ENCODE measurements around the gene TRIO. TPM values are rescaled to one million over a fixed set of nuclear protein-coding genes. Genes with fewer than 3 reads are reported as not detected.

Gene TRIO
- polyA plus RNA-seq, 1 experiment = 176 TPM

DNA sequence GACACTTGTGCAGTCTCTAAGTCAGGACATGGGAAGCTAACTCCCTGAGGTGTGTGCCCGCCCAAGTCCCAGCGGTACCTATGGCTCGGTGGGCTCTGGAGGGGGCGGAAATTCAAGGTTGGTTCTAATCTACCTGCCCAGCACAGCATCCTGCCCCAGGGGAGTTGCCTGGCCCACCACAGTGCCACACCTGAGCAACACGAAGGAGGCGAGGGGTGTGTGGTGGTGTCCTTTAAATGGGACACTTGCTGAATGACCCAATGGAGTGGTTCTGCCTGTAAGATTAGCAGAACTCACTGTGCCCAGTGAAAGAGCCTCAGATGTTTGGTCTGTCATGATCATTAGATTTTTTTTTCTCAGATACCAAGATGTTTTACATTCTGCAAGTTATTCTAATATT lies 367.7 kb downstream of the TRIO start:
- H3K4me3 ChIP-seq (ENCODE audit: low read depth, low read length) = no peak overlapping the region
- TF ChIP-seq, protein P1, sequence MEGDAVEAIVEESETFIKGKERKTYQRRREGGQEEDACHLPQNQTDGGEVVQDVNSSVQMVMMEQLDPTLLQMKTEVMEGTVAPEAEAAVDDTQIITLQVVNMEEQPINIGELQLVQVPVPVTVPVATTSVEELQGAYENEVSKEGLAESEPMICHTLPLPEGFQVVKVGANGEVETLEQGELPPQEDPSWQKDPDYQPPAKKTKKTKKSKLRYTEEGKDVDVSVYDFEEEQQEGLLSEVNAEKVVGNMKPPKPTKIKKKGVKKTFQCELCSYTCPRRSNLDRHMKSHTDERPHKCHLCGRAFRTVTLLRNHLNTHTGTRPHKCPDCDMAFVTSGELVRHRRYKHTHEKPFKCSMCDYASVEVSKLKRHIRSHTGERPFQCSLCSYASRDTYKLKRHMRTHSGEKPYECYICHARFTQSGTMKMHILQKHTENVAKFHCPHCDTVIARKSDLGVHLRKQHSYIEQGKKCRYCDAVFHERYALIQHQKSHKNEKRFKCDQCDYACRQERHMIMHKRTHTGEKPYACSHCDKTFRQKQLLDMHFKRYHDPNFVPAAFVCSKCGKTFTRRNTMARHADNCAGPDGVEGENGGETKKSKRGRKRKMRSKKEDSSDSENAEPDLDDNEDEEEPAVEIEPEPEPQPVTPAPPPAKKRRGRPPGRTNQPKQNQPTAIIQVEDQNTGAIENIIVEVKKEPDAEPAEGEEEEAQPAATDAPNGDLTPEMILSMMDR (IDR thresholded peaks at IDR 0.05; ENCODE audit: insufficient read depth, low read depth, low read length) = no peak
- no peaks in the 10 kb centered on the region for H3K27me3 ChIP-seq (ENCODE audit: control insufficient read depth, insufficient read depth, low read length)
- peaks cover 25% of the 10 kb centered on the region for H3K36me3 ChIP-seq (ENCODE audit: control insufficient read depth, insufficient read depth, low read length)
- CTCF ChIA-PET = no interaction called here
- no peak for DNase-seq (ENCODE audit: low read depth)
- POLR2A ChIA-PET = no interaction called here

DNA sequence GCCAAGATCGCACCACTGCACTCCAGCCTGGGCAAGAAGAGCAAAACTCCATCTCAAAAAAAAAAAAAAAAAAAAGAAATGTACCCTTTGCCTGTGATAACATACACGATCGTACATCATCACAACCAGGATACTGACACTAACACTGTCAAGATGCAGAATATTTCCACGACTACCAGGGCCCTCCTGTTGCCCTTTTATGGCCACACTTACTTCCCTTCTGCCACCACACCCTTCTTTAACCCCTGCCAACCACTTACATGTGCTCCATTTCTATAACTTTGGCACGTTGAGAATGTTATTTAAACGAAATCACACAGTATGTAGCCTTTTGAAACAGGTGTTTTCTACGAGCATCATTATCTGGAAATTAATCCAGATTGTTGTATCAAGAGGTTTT lies 369.4 kb downstream of the TRIO start:
- Histone ChIP-seq H3K27me3 (ENCODE audit: control insufficient read depth, insufficient read depth, low read length) (no peaks in the 10 kb centered on the region), H3K4me3 (ENCODE audit: low read depth, low read length) (no peak overlapping the region), H3K36me3 (ENCODE audit: control insufficient read depth, insufficient read depth, low read length) (peaks cover 14% of the 10 kb centered on the region)
- no peak for DNase-seq (ENCODE audit: low read depth)
- TF ChIP-seq, protein P1 (IDR thresholded peaks at IDR 0.05; ENCODE audit: insufficient read depth, low read depth, low read length) = no peak
- CTCF ChIA-PET = no interaction called here
- POLR2A ChIA-PET = no interaction called here

DNA sequence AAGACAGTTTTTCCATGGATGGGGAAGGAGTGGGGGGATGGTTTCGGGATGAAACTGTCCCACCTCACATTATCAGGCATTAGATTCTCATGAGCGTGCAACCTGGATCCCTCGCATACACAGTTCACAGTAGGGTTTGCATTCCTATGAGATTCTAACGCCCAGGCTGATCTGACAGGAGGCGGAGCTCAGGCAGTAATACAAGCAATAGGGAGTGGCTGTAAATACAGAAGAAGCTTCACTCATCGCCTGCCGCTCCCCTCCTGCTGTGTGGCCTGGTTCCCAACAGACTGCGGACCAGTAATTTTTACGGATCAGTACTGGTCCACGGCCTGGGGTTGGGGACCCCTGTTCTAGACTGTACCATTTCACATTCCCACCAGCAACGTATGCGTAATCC lies 370.1 kb downstream of the TRIO start:
- DNase-seq (ENCODE audit: low read depth) = no peak
- POLR2A ChIA-PET = no interaction called here
- peaks cover 9% of the 10 kb centered on the region for H3K36me3 ChIP-seq (ENCODE audit: control insufficient read depth, insufficient read depth, low read length)
- no peak overlapping the region for H3K4me3 ChIP-seq (ENCODE audit: low read depth, low read length)
- TF ChIP-seq, protein P1 (IDR thresholded peaks at IDR 0.05; ENCODE audit: insufficient read depth, low read depth, low read length) = no peak
- H3K27me3 ChIP-seq (ENCODE audit: control insufficient read depth, insufficient read depth, low read length) = no peaks in the 10 kb centered on the region
- CTCF ChIA-PET = interaction anchor here (0.6 kb wide), 1 partner anchor 57 kb away, joined by 3 read pairs; no protein-coding TSS in a partner anchor

DNA sequence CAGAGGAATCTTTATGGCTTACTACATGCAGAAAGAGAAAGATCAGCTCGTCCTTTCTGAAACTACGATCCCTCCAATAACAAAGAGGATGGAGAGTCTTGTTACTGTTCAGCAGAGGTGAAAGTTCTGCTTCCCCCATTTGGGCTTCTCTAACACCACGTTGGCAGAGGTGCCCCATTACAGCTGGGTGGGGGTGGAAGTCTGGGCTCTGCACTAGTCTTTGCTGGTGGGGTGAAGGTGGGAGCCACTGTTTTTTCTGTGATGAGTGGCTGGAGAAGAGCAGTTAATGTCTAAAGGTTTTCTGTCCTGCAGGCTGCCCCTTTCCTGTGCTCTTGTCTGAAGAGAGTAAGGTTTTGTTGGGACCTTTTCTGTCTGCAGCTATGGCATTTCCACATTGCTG lies 373.8 kb downstream of the TRIO start:
- Histone ChIP-seq H3K4me3 (ENCODE audit: low read depth, low read length) (no peak overlapping the region), H3K36me3 (ENCODE audit: control insufficient read depth, insufficient read depth, low read length) (no peaks in the 10 kb centered on the region), H3K27me3 (ENCODE audit: control insufficient read depth, insufficient read depth, low read length) (no peaks in the 10 kb centered on the region)
- ChIA-PET POLR2A (no interaction called here), CTCF (interaction anchor here (0.6 to 1.3 kb wide), 2 partner anchors 9 to 1357 kb away, joined by 3 read pairs; no protein-coding TSS in a partner anchor)
- DNase-seq (ENCODE audit: low read depth) = no peak
- TF ChIP-seq, protein P1 (IDR thresholded peaks at IDR 0.05; ENCODE audit: insufficient read depth, low read depth, low read length) = no peak

DNA sequence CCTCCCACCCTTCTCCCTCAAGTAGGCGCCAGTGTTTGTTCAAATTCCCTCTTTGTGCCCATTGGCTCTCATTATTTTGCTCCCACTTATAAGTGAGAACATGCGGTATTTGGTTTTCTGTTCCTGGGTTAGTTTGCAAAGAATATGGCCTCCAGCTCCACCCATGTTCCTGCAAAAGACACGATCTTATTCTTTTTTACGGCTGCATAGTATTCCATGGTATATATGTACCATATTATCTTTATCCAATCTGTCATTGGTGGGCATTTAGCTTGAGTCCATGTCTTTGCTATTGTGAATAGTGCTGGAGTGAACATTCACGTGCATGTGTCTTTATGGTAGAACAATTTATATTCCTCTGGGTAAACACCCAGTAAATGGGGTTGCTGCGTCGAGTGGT lies 375.5 kb downstream of the TRIO start:
- no peak overlapping the region for H3K4me3 ChIP-seq (ENCODE audit: low read depth, low read length)
- ChIA-PET POLR2A (no interaction called here), CTCF (interaction anchor here (0.9 kb wide), 1 partner anchor 130 kb away, joined by 3 read pairs; no protein-coding TSS in a partner anchor)
- H3K27me3 ChIP-seq (ENCODE audit: control insufficient read depth, insufficient read depth, low read length) = no peaks in the 10 kb centered on the region
- TF ChIP-seq, protein P1 (IDR thresholded peaks at IDR 0.05; ENCODE audit: insufficient read depth, low read depth, low read length) = no peak
- H3K36me3 ChIP-seq (ENCODE audit: control insufficient read depth, insufficient read depth, low read length) = no peaks in the 10 kb centered on the region
- no peak for DNase-seq (ENCODE audit: low read depth)

Data from BJ (cell line).